IPS-18a (cell line): Measurements from ENCODE around the gene ANO6.

Source experiments
- H3K27ac ChIP-seq: one replicate; pipeline ENCODE4 v1.5.1; 2013; ENCODE audit warnings: low read length
- H3K27me3 ChIP-seq: one replicate; pipeline ENCODE4 v1.6.1; 2013; ENCODE audit warnings: mild to moderate bottlenecking, low read length; ENCODE audit not compliant: control insufficient read depth, insufficient read depth
- H3K36me3 ChIP-seq: one replicate; pipeline ENCODE4 v1.6.1; 2013; ENCODE audit warnings: low read depth, low read length; ENCODE audit not compliant: control insufficient read depth
- H3K4me1 ChIP-seq: one replicate; pipeline ENCODE4 v1.6.1; 2013; ENCODE audit warnings: low read depth, low read length; ENCODE audit not compliant: control insufficient read depth
- H3K4me3 ChIP-seq: one replicate; pipeline ENCODE4 v1.5.1; 2013; ENCODE audit warnings: low read length
- H3K9ac ChIP-seq: one replicate; pipeline ENCODE4 v1.6.1; 2013; ENCODE audit warnings: mild to moderate bottlenecking, low read length, moderate library complexity
- H3K9me3 ChIP-seq: one replicate; pipeline ENCODE4 v1.6.1; 2013; ENCODE audit warnings: low read depth, low read length; ENCODE audit not compliant: control insufficient read depth

ANO6 gene

DNA sequence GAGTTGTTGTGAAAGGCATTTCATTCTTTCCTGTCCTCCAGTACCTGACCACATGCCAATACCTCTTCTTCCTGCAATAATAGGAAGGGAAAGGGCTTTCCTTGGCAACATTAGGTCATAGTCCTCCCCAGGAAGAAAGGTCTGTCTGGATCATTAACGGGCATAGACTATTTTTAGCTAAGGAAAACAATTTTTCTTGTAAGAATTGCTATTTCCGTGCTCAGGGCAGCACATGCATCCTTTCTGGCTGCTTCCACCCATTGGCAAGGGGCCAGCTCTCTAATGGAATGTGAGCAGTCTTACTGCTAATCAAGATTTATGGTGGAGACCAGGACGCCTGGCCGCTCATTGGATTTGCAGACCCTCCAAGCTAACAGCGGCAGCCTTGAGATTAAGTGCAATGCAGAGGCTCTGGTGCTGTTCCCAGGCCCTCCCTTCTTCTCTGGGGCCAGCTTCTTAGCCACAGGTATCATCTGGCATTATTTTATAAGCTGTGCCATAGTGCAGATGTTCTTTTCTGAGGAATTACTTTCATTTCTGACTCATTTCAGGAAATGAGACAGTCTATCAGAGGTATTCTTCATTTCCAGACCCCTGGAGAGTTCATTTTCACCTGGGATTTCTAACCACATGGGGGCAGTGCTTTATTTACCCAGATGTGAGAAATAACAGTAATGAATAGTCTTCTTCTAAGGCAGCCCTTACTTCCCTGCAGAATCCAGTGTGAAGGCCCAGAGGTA, 52.9 kb downstream of the ANO6 start:
- Histone ChIP-seq H3K27me3 (no peaks in the 10 kb centered on the region), H3K36me3 (no peaks in the 10 kb centered on the region), H3K4me3 (no peak overlapping the region), H3K27ac (no peak overlapping the region), H3K4me1 (no peaks in the 10 kb centered on the region), H3K9ac (no peak overlapping the region), H3K9me3 (no peaks in the 10 kb centered on the region)

DNA sequence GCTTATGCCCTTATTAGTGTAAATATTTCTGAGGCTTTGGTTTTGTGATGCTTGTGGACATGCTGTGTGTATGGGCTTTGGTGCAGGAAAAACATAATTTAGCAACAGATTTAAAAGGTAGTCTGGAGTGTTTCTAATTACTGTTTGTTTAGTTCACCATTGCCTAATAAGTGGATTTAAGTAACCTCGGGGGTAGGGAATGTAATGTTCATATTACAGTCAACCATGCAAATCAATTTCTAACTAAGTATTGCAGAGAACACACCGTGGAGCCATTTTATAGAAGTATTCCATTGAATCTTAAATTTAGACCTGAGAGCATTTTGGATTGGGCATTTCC, 53.5 kb downstream of the ANO6 start:
- Histone ChIP-seq H3K9me3 (no peaks in the 10 kb centered on the region), H3K27ac (no peak overlapping the region), H3K36me3 (no peaks in the 10 kb centered on the region), H3K4me3 (no peak overlapping the region), H3K9ac (no peak overlapping the region), H3K27me3 (no peaks in the 10 kb centered on the region), H3K4me1 (no peaks in the 10 kb centered on the region)

DNA sequence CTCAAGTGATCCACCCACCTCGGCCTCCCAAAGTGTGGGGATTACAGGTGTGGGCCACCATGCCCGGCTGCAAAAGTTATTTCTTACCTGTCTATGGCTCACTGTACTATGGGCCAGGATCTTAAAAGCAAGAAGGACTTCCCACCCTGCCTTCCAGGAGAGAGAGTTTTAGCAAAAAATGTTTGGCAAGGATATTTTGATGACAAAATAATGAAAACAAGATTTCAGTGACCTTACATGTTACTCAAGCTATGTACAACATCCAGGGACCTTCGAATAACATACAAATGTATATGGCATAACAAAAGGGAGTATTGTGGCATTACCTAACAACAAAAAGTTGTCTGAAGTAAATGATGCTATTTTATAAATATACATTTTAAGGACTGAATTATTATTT, 55.1 kb downstream of the ANO6 start:
- no peaks in the 10 kb centered on the region for H3K4me1 ChIP-seq
- H3K27ac ChIP-seq, result no peak overlapping the region
- no peaks in the 10 kb centered on the region for H3K36me3 ChIP-seq
- H3K27me3 ChIP-seq, result no peaks in the 10 kb centered on the region
- no peak overlapping the region for H3K4me3 ChIP-seq
- H3K9me3 ChIP-seq, result no peaks in the 10 kb centered on the region
- no peak overlapping the region for H3K9ac ChIP-seq

DNA sequence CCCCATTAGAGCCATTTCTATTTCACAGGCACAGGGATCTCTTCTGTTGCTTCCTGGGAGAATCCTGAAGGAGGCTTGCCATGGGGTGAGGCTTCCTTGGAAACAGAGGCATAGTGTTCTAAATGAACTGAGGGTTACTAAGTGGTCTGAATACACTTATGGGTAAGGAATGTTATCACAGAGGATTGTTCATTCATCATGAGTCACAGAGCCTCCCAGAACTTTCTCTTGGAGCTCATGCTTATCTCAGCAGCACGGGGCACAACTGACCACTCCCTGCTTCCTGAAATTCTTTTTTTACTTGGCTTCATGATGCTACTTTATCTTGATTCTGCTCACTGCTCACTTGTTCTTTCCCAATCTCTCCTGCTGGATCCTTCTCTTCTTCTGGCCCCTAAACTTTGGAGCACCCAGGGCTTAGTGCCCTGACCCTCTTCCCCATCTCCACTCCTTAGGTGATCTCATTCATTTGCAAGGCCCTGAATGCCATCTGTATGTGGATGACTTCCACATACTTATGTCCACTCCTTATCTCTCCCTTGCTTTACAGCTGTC, 57.9 kb downstream of the ANO6 start:
- no peaks in the 10 kb centered on the region for H3K36me3 ChIP-seq
- no peaks in the 10 kb centered on the region for H3K4me1 ChIP-seq
- H3K9ac ChIP-seq, result no peak overlapping the region
- no peak overlapping the region for H3K27ac ChIP-seq
- no peaks in the 10 kb centered on the region for H3K27me3 ChIP-seq
- H3K9me3 ChIP-seq, result no peaks in the 10 kb centered on the region
- H3K4me3 ChIP-seq, result no peak overlapping the region

GRCh38 chr12:45276154-45276755, 60.4 kb downstream of the ANO6 start:
- Histone ChIP-seq H3K27ac (no peak overlapping the region), H3K27me3 (no peaks in the 10 kb centered on the region), H3K4me1 (no peaks in the 10 kb centered on the region), H3K9ac (no peak overlapping the region), H3K36me3 (no peaks in the 10 kb centered on the region), H3K9me3 (no peaks in the 10 kb centered on the region), H3K4me3 (no peak overlapping the region)

GRCh38 chr12:45278447-45278846, 62.6 kb downstream of the ANO6 start:
- no peaks in the 10 kb centered on the region for H3K9me3 ChIP-seq
- H3K27me3 ChIP-seq, result no peaks in the 10 kb centered on the region
- H3K4me3 ChIP-seq, result no peak overlapping the region
- H3K36me3 ChIP-seq, result no peaks in the 10 kb centered on the region
- H3K9ac ChIP-seq, result no peak overlapping the region
- H3K27ac ChIP-seq, result no peak overlapping the region
- H3K4me1 ChIP-seq, result peaks cover 1% of the 10 kb centered on the region

GRCh38 chr12:45279931-45280830, 64.3 kb downstream of the ANO6 start:
- H3K9me3 ChIP-seq, result no peaks in the 10 kb centered on the region
- H3K27ac ChIP-seq, result no peak overlapping the region
- no peak overlapping the region for H3K4me3 ChIP-seq
- no peak overlapping the region for H3K9ac ChIP-seq
- peaks cover 14% of the 10 kb centered on the region for H3K4me1 ChIP-seq
- H3K36me3 ChIP-seq, result no peaks in the 10 kb centered on the region
- no peaks in the 10 kb centered on the region for H3K27me3 ChIP-seq

GRCh38 chr12:45281994-45282393, 66.1 kb downstream of the ANO6 start:
- Histone ChIP-seq H3K27ac (no peak overlapping the region), H3K4me3 (no peak overlapping the region), H3K9me3 (no peaks in the 10 kb centered on the region), H3K9ac (no peak overlapping the region), H3K4me1 (peaks cover 14% of the 10 kb centered on the region), H3K27me3 (no peaks in the 10 kb centered on the region), H3K36me3 (no peaks in the 10 kb centered on the region)

- Histone ChIP-seq H3K4me3 (no peak overlapping the region), H3K4me1 (peaks cover 14% of the 10 kb centered on the region), H3K27me3 (no peaks in the 10 kb centered on the region), H3K9me3 (no peaks in the 10 kb centered on the region), H3K36me3 (no peaks in the 10 kb centered on the region), H3K27ac (no peak overlapping the region), H3K9ac (no peak overlapping the region)
Measured at GRCh38 chr12:45282411-45282810, 66.5 kb downstream of the ANO6 start.

DNA sequence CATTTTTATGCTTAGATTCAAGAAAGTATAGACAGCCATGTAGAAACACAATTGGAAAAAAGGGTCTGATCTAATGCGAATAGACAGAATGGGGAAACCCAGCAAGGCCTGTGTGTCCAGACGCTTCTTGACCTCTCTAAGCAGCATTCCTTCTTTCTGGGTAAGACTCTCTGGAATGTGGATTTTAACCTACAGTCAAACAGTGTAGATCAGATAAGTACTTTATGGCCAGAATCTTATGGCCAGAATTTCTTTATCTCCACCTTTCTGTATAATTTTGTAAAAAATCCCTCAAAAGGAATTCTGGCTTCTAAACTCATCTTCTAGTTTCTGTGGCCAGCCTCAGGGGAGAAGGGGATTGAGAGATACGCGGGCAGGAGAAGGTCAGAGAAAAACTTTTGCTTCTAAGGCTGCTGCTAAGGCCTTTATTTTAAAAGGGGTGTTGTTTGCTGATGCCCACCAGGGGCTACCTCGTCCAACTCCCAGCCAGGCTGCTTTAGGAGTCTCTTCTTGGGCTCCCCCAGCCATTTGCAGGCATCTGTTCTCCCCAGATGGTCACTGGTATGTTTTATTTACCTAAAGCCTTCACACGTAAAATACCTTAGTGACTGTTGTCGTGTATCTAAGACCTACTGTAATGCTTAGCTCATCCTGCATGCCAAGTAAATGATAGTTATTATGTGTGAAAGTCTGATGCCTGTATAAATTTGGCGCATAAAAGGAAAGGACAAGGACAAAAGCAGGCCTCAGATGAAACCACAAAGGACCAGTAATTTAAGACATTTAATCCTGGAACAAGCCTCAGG, 68.4 kb downstream of the ANO6 start:
- no peak overlapping the region for H3K4me3 ChIP-seq
- peaks cover 14% of the 10 kb centered on the region for H3K4me1 ChIP-seq
- no peaks in the 10 kb centered on the region for H3K27me3 ChIP-seq
- no peaks in the 10 kb centered on the region for H3K9me3 ChIP-seq
- H3K27ac ChIP-seq, result no peak overlapping the region
- H3K36me3 ChIP-seq, result no peaks in the 10 kb centered on the region
- no peak overlapping the region for H3K9ac ChIP-seq

DNA sequence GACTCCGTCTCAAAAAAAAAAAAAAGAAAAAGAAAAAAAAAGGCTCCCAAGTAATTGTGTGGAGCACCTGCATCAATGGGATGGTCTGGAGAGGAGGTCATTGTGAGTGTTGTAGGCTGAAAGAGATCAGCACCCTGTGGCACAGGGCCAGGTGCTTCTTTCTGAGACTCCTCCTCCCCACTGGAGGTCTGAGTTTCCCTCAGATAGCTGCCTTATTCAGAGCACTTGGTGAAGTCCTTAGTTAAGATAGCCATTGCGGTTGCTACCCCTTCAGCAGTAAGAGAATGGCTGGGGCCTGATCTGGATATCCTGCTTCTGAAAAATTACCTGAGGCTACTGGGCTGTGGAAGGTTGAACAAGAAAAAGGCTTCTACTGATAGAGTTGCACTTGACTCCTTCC, 69.8 kb downstream of the ANO6 start:
- Histone ChIP-seq H3K27ac (no peak overlapping the region), H3K27me3 (no peaks in the 10 kb centered on the region), H3K36me3 (no peaks in the 10 kb centered on the region), H3K9me3 (no peaks in the 10 kb centered on the region), H3K9ac (no peak overlapping the region), H3K4me1 (peaks cover 14% of the 10 kb centered on the region), H3K4me3 (no peak overlapping the region)
